GM20000 (cell line): ENCODE measurements around the gene DLEC1.

ENCODE experiments used
- DNase-seq: peaks from one replicate; pipeline ENCODE4 v3.0.0; 2012; ENCODE audit warnings: low spot score
- TF ChIP-seq, protein P1 (sequence below): IDR thresholded peaks from 2 replicates; pipeline ENCODE4 v1.5.1; 2012; ENCODE audit warnings: mild to moderate bottlenecking, control low read depth; ENCODE audit errors: extremely low read depth, missing control alignments

The DLEC1 gene

DNA sequence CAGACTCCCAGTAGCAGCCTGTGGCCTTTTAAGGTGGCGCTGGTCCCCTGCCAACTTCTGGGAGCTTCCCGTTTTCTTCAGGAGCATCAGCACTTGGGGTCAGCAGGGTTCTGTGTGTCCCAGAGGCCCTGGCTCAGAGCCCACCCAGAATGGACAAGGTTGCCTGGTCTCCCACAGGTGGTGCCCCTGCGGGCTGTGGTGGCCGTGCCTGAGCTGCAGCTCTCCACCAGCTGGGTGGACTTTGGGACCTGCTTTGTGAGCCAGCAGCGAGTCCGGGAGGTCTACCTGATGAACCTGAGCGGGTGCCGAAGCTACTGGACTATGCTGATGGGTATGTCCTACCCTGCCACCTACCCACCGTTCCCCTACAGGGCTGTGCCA is 82.4 kb downstream of the DLEC1 start:
- TF ChIP-seq, protein P1, sequence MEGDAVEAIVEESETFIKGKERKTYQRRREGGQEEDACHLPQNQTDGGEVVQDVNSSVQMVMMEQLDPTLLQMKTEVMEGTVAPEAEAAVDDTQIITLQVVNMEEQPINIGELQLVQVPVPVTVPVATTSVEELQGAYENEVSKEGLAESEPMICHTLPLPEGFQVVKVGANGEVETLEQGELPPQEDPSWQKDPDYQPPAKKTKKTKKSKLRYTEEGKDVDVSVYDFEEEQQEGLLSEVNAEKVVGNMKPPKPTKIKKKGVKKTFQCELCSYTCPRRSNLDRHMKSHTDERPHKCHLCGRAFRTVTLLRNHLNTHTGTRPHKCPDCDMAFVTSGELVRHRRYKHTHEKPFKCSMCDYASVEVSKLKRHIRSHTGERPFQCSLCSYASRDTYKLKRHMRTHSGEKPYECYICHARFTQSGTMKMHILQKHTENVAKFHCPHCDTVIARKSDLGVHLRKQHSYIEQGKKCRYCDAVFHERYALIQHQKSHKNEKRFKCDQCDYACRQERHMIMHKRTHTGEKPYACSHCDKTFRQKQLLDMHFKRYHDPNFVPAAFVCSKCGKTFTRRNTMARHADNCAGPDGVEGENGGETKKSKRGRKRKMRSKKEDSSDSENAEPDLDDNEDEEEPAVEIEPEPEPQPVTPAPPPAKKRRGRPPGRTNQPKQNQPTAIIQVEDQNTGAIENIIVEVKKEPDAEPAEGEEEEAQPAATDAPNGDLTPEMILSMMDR, result no peak
- DNase-seq, result no peak

DNA sequence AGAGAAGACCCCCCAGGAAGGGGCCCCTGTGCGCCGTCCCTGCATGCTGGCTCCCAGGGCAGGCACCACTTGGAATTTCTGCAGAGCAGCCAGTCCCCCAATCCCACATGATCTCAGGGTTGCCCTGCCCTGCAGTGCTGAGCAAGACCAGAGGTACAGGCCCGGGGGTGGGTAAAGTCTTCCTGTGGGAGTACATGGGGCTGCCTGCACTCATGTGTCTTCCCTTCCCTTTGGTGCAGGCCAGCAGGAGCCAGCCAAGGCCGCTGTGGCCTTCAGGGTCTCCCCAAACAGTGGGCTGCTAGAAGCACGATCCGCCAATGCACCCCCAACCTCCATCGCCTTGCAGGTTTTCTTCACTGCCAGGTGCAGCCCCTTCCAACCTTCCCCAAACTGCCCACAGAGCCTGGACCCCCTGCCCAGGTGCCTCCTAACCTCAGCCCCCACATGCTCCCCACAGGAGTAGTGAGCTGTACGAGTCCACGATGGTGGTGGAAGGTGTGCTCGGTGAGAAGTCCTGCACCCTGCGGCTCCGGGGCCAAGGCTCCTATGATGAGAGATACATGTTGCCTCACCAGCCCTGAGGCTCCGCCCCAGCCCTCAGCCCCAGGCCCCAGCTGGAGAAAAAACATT is 82.9 kb downstream of the DLEC1 start:
- TF ChIP-seq, protein P1, result no peak

DNA sequence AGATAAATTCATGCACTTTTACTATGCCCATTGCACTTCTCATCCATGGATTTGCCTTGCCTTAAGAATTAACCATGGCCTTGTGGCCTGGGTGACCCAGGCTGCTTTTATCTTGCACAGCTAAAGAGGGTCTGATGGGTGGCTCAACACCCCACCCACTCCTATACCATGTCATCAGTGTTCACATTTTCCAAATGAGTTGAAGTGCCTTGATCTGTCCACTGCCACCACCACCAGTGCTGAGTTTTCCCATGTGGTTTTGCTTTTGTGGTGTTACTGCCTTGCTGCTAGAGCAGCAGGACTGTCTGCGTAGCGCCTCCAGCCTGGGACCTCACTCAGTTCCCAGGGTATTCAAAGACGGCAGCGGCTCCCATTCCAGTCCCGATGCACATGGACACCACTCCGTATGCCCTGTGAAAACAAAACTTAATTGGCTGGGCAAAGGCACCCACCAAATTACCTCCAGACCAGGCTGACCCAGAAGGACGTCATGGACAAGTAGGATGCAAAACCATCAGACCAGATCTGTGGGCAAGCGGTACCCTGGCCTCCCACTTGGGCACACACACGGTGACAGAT is 83.8 kb downstream of the DLEC1 start:
- no peak for DNase-seq
- TF ChIP-seq, protein P1, result no peak

More for the DNA sequence above, 82.9 kb downstream of the DLEC1 start:
- DNase-seq, result no peak

DNA sequence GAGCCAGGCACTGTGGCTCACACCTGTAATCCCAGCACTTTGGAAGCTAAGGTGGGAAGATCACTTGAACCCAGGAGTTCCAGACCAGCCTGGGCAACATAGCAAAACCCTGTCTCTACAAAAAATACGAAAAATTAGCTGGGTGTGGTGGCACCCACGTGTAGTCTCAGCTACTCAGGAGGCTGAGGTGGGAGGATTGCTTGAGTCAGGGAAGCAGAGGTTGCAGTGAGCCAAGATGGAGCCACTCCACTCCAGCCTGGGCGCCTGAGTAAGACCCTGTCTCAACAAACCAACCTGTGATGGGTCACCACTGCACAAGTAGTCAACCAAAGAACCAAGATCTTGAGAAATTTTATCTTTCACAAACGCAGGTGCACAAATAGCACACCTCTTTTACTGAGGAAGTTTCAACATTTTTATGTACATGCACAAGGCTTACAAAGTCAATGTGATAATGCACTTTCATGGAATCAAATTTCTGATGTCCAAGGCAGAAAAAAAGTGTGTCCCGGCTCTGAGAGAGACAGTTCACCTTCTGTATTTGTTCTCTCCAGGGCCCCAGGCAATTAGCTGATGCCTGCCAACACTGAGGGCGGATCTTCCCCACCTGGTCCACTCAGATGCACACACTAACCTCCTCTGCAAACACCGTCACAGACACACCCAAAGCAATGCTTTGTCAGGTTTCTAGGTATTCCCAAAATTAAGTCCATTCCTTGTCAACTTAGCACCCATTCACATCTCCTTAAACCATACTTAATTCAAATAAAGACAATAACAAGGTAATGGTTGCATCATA is 85.5 kb downstream of the DLEC1 start:
- no peak for DNase-seq
- TF ChIP-seq, protein P1, result no peak

DNA sequence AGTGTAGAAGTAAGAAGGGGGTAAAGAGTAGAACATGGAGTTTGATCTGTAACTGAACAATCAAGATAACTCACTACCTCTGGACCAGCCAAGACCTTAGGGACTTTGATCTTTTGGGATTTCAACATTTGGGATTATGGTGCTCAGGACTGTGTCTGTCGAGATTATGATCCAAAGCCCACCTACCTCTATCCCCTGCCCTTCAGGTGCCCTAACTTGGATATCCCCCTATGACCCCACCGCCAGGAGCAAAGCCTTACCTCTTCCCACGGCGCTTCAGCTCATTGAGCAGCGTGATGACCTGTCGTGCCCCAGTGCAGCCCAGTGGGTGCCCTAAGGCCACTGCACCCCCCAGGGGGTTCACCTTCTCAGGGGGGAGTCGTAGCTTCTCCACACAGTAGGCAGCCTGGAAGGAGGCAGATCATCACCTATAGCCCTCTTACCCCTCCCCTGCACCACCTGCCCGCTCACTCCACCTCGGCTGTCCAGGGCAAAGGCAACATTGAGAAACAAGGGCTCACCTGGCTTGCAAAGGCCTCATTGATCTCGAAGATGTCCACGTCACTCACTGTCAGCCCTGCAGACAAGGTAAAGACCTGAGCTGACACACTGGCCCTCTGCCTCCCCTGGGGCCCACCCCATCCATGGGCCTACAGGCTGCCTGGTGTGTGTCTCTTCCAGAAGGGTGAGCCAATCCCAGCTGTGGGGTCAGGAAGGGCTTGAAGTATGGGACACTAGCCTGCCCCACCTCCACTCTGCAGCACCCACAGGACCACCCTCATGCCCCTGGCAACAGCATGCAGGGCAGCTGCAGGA is 86.5 kb downstream of the DLEC1 start:
- DNase-seq, result no peak
- TF ChIP-seq, protein P1, result no peak

DNA sequence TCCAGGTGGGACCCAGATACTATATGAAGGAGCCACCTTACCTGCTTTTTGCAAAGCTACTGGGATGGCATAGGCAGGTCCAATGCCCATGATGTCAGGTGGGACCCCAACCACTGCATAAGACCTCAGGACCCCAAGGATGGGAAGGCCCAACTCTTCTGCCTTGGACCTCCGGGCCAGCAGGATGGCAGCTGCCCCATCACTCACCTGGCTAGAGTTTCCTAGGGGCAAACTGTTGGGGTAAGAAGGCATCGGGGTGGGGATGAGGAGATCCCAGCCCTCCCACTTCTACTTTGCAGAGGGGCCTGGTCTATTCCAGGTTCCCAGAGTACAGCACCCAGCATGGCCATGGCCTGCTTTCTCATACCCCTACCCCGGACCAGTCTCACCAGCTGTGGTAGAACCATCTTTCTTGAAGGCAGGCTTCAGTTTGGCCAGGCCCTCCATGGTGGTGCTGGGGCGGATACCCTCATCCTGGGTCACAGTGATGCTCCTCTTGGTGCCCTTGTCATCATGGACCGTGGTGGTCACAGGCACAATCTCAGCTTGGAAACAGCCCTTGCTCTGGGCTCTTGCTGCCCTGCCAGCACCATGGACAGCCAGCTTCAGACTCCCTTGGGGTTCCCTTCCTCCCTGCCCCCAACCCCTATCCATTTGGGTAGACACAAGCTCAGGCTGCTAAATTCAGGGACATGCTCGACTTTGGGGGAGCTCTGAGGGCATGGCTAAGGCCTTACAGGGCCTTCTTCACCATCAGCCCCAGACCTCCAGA is 87.3 kb downstream of the DLEC1 start:
- TF ChIP-seq, protein P1, result no peak
- DNase-seq, result no peak
